H1 (cell line): ENCODE results near the gene PDC.

Experiments
- CREB1 ChIP-seq: IDR thresholded peaks from 2 replicates; pipeline ENCODE4 v1.6.1; 2012; ENCODE audit warnings: inconsistent platforms
- POLR2A ChIP-seq, 2 experiments: IDR thresholded peaks; 1 replicate in 1 of 2; 2 replicates in 1 of 2; pipeline ENCODE4 v1.6.1; 2011; ENCODE audit warnings: low read depth in 2 of 2, low read length in 2 of 2, mild to moderate bottlenecking in 2 of 2; ENCODE audit errors: control extremely low read depth in 1 of 2
- RFX5 ChIP-seq: IDR thresholded peaks from 2 replicates; pipeline ENCODE4 v1.6.1; 2011; ENCODE audit warnings: low read depth, low read length, improper control_type of control experiment, borderline replicate concordance
- SP2 ChIP-seq: IDR thresholded peaks from 2 replicates; pipeline ENCODE4 v1.6.1; 2012; ENCODE audit warnings: mild to moderate bottlenecking, low read length, inconsistent platforms
- ZNF274 ChIP-seq: IDR thresholded peaks from 2 replicates; pipeline ENCODE4 v1.7.0; 2012; ENCODE audit warnings: low read length, borderline replicate concordance; ENCODE audit errors: extremely low read depth
- TF ChIP-seq, protein P1 (sequence below), 3 experiments: IDR thresholded peaks; 1 replicate in 2 of 3; 2 replicates in 1 of 3; pipeline versions ENCODE4 v1.5.1 to v1.6.1; 2011; ENCODE audit warnings: low read length in 3 of 3, mild to moderate bottlenecking in 3 of 3, inconsistent platforms in 2 of 3, low read depth in 1 of 3, moderate library complexity in 1 of 3; ENCODE audit not compliant: insufficient read depth in 1 of 3; ENCODE audit errors: control extremely low read depth in 1 of 3

DNA sequence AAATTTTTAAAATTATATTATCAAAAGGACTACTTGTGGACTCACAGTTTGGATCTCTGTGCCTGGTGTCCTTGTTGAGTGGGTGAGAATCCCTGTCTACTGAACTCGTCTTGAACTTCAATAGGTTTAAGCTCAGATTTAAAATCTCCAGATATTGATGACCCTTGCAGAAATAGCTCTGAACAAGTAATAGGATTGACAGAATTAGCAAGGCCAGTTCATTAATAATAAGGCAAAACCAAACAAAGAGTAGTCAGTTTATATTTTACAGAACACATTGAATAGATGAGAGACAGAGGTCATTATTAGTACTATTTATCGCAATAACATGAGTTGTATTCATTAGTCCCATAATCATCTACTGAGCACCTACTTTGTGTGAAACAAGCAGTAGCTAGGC lies at the start of gene PDC:
- TF ChIP-seq CREB1 = no peak
- no peak for TF ChIP-seq RFX5
- TF ChIP-seq, protein P1, sequence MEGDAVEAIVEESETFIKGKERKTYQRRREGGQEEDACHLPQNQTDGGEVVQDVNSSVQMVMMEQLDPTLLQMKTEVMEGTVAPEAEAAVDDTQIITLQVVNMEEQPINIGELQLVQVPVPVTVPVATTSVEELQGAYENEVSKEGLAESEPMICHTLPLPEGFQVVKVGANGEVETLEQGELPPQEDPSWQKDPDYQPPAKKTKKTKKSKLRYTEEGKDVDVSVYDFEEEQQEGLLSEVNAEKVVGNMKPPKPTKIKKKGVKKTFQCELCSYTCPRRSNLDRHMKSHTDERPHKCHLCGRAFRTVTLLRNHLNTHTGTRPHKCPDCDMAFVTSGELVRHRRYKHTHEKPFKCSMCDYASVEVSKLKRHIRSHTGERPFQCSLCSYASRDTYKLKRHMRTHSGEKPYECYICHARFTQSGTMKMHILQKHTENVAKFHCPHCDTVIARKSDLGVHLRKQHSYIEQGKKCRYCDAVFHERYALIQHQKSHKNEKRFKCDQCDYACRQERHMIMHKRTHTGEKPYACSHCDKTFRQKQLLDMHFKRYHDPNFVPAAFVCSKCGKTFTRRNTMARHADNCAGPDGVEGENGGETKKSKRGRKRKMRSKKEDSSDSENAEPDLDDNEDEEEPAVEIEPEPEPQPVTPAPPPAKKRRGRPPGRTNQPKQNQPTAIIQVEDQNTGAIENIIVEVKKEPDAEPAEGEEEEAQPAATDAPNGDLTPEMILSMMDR (IDR thresholded peaks at IDR 0.05; ENCODE audit: control extremely low read depth in 1 of 3, insufficient read depth in 1 of 3, low read depth in 1 of 3, low read length in 3 of 3) = no peak
- no peak for TF ChIP-seq ZNF274
- TF ChIP-seq SP2 = no peak
- no peak for TF ChIP-seq POLR2A (IDR thresholded peaks at IDR 0.05; ENCODE audit: control extremely low read depth in 1 of 2, low read depth in 2 of 2, low read length in 2 of 2)
